WERI-Rb-1 (cell line): Measurements from ENCODE around the gene LYVE1.

Experiments
- DNase-seq: peaks from one replicate; pipeline ENCODE4 v3.0.0-alpha.2; 2020
- H3K27ac ChIP-seq: fragments of 250-450 bp; sonication (Bioruptor Pico); 2 replicates; pipeline ENCODE4 v1.5.1; 2020; ENCODE audit warnings: mild to moderate bottlenecking, moderate library complexity
- H3K27me3 ChIP-seq: fragments of 250-450 bp; sonication (Bioruptor Pico); 2 replicates; pipeline ENCODE4 v1.5.1; 2021; ENCODE audit warnings: mild to moderate bottlenecking, low read depth, moderate library complexity; ENCODE audit not compliant: insufficient read depth, severe bottlenecking
- H3K36me3 ChIP-seq: fragments of 250-450 bp; sonication (Bioruptor Pico); 2 replicates; pipeline ENCODE4 v1.5.1; 2020; ENCODE audit warnings: mild to moderate bottlenecking, moderate library complexity
- H3K4me3 ChIP-seq: 2 replicates; pipeline ENCODE4 v1.5.1; 2011; ENCODE audit warnings: low read depth, mild to moderate bottlenecking, control low read depth, low read length
- H3K9me3 ChIP-seq: fragments of 250-450 bp; sonication (Bioruptor Pico); 2 replicates; pipeline ENCODE4 v1.5.1; 2021; ENCODE audit warnings: mild to moderate bottlenecking, moderate library complexity; ENCODE audit not compliant: severe bottlenecking
- TF ChIP-seq, protein P1 (sequence below): IDR thresholded peaks from 2 replicates; pipeline ENCODE4 v1.5.1; 2011; ENCODE audit warnings: low read depth, mild to moderate bottlenecking, control low read depth, inconsistent platforms, low read length

LYVE1 gene

DNA sequence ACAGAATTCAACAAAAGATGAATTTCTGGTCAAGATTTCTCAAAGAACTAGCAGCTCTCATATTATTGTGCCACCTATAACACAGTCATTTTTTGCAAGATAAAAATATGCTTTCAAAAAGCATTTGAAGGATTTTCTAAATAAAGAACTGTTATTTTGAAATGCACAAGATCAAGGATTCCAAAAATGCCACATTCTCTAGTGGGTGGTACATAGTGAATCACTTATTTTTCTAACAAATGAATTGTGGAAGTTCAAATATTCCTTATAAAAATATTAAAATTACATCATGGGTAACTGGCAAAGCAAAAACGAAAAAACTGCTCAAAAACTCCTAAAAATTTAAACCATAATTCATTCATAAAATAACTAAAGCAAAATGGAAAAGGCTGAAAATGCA is 29.5 kb downstream of the LYVE1 start:
- Histone ChIP-seq H3K27ac (no peak overlapping the region), H3K9me3 (peaks cover 5% of the 10 kb centered on the region), H3K36me3 (no peaks in the 10 kb centered on the region), H3K4me3 (no peak overlapping the region), H3K27me3 (no peaks in the 10 kb centered on the region)
- no peak for DNase-seq
- TF ChIP-seq, protein P1, sequence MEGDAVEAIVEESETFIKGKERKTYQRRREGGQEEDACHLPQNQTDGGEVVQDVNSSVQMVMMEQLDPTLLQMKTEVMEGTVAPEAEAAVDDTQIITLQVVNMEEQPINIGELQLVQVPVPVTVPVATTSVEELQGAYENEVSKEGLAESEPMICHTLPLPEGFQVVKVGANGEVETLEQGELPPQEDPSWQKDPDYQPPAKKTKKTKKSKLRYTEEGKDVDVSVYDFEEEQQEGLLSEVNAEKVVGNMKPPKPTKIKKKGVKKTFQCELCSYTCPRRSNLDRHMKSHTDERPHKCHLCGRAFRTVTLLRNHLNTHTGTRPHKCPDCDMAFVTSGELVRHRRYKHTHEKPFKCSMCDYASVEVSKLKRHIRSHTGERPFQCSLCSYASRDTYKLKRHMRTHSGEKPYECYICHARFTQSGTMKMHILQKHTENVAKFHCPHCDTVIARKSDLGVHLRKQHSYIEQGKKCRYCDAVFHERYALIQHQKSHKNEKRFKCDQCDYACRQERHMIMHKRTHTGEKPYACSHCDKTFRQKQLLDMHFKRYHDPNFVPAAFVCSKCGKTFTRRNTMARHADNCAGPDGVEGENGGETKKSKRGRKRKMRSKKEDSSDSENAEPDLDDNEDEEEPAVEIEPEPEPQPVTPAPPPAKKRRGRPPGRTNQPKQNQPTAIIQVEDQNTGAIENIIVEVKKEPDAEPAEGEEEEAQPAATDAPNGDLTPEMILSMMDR = no peak

- TF ChIP-seq, protein P1 = no peak
- H3K9me3 ChIP-seq = no peaks in the 10 kb centered on the region
- no peaks in the 10 kb centered on the region for H3K27me3 ChIP-seq
- no peak for DNase-seq
- H3K36me3 ChIP-seq = peaks cover 1% of the 10 kb centered on the region; the same call in 1 of the 2 replicates
- H3K27ac ChIP-seq = no peak overlapping the region
- no peak overlapping the region for H3K4me3 ChIP-seq
Observed at GRCh38 chr11:10537600-10537999, 30.9 kb downstream of the LYVE1 start.

GRCh38 chr11:10534316-10534715 is 34.1 kb downstream of the LYVE1 start:
- Histone ChIP-seq H3K27me3 (no peaks in the 10 kb centered on the region), H3K9me3 (no peaks in the 10 kb centered on the region), H3K27ac (no peak overlapping the region), H3K4me3 (no peak overlapping the region), H3K36me3 (peaks cover 6% of the 10 kb centered on the region; the same call in 1 of the 2 replicates)
- no peak for DNase-seq
- TF ChIP-seq, protein P1 = no peak

DNA sequence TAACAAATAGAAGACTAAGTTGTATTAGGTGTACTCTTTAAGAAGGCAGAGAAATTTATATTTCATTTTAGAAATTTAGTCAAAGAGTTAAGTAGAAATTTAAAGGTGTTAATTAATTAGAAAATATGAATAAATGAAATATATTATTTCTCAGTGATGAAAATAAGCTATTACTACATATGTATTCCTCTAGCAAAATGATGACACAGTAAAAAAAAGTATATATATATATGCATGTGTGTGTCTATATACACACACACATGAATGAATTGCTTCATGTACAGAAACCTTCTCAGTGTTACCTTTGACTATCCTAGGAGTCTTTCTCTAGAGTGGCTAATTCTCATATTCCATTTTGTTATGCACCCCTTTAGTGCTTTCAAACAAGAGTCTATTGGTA is 35.1 kb downstream of the LYVE1 start:
- Histone ChIP-seq H3K36me3 (peaks cover 9% of the 10 kb centered on the region; the same call in 1 of the 2 replicates), H3K27ac (no peak overlapping the region), H3K4me3 (no peak overlapping the region), H3K27me3 (no peaks in the 10 kb centered on the region), H3K9me3 (no peaks in the 10 kb centered on the region)
- TF ChIP-seq, protein P1 = no peak
- no peak for DNase-seq

DNA sequence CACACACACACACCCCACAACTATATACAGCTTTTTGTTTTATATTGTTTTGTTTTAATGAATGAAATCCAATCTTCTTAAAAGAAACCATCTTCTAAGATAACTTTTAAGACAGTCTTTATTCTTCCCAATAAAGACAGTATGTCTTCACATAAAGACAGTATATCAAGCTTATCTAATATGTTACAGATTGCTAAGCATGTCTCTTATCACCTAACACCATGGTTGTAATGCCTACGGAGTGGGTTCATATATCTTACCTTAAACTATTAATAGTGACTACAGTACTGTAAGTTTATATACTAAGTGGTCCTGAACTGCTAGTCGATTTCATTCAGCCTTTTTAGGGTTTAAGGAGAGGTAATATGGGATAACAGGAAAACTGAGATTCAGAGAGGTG is 35.9 kb downstream of the LYVE1 start:
- TF ChIP-seq, protein P1 = no peak
- no peak for DNase-seq

GRCh38 chr11:10529279-10529678 is 39.2 kb downstream of the LYVE1 start:
- Histone ChIP-seq H3K9me3 (no peaks in the 10 kb centered on the region), H3K4me3 (no peak overlapping the region), H3K36me3 (peaks cover 18% of the 10 kb centered on the region), H3K27me3 (no peaks in the 10 kb centered on the region), H3K27ac (no peak overlapping the region)
- no peak for DNase-seq
- TF ChIP-seq, protein P1 = no peak

More for the DNA sequence above, 35.9 kb downstream of the LYVE1 start:
- Histone ChIP-seq H3K27ac (no peak overlapping the region), H3K9me3 (no peaks in the 10 kb centered on the region), H3K27me3 (no peaks in the 10 kb centered on the region), H3K4me3 (no peak overlapping the region), H3K36me3 (peaks cover 9% of the 10 kb centered on the region; the same call in 1 of the 2 replicates)
